Body of pancreas (tissue), 4 donors: ENCODE results near the gene GAB2.

ENCODE experiments used
- CTCF ChIP-seq, 7 experiments: fragments of 450-650 bp in 4 of 7; fragments of 200-600 bp in 3 of 7; sonication (generic) in 3 of 7; IDR thresholded peaks; one replicate each; pipeline ENCODE4 v1.5.1; 2016 to 2019; ENCODE audit warnings: antibody characterized with exemption in 7 of 7
- POLR2A ChIP-seq, 3 donors: fragments of 450-650 bp; IDR thresholded peaks; one replicate each; pipeline ENCODE4 v1.6.1; 2016; ENCODE audit warnings: antibody characterized with exemption in 3 of 3, mild to moderate bottlenecking in 2 of 3

- TF ChIP-seq CTCF (IDR thresholded peaks at IDR 0.05) = no peak
- no peak for TF ChIP-seq POLR2A (IDR thresholded peaks at IDR 0.05)
Measured at GRCh38 chr11:78295991-78296930, 121.4 kb downstream of the GAB2 start.
